PFSK-1 (cell line): Measurements from ENCODE around the gene GTSF1L.

Experiments
- FOXP2 ChIP-seq: optimal IDR thresholded peaks from 2 replicates; pipeline ENCODE3; 2011; ENCODE audit warnings: borderline replicate concordance, control low read depth, inconsistent platforms; ENCODE audit not compliant: insufficient read depth; ENCODE audit errors: extremely low read length, extremely low read depth
- POLR2AphosphoS5 ChIP-seq: IDR thresholded peaks from 2 replicates; pipeline ENCODE4 v1.6.1; 2012; ENCODE audit warnings: low read depth, mild to moderate bottlenecking, control low read depth, low read length, moderate library complexity
- SIN3A ChIP-seq: IDR thresholded peaks from 2 replicates; pipeline ENCODE4 v1.6.1; 2012; ENCODE audit warnings: mild to moderate bottlenecking, low read length, moderate library complexity, borderline replicate concordance; ENCODE audit not compliant: insufficient read depth
- TAF1 ChIP-seq: IDR thresholded peaks from 2 replicates; pipeline ENCODE4 v1.6.1; 2012; ENCODE audit warnings: low read length, control low read depth, borderline replicate concordance; ENCODE audit not compliant: insufficient read depth
- TF ChIP-seq, protein P1 (sequence below), 2 experiments: IDR thresholded peaks; 2 replicates each; pipeline versions ENCODE4 v1.6.1 to v1.8.0; 2011 to 2012; ENCODE audit warnings: low read depth in 2 of 2, low read length in 2 of 2, control low read depth in 1 of 2, inconsistent platforms in 1 of 2, mild to moderate bottlenecking in 1 of 2, moderate library complexity in 1 of 2; ENCODE audit not compliant: insufficient read depth in 1 of 2

GTSF1L gene

DNA sequence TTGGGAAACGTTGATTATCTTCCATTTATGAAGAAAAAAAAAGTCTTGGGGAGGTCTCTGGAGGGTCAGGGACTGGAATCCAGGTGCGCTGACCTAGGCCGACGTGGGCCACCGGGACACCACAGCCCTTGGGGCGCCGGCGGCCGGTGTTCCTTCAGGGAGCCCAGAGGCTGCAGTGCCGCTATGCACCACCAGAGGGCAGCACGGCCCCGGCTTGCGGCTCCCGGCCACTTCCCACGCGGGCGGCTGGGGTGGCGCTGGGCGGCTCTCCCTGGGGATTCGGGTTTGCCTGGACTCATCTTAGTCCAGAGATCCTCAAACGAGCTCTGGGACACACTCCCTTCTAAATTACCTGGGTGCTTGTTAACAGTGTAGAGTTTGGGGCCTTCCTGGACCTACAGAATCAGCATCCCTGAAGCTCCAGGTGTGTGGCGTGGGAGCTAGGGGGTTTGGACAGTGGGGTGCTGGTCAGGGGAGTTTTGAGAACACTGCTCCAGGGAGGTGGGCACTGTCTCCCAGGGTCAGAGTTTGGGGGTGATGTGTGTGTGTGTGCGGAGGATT lies 23.0 kb upstream of the GTSF1L start:
- TF ChIP-seq SIN3A: no peak

DNA sequence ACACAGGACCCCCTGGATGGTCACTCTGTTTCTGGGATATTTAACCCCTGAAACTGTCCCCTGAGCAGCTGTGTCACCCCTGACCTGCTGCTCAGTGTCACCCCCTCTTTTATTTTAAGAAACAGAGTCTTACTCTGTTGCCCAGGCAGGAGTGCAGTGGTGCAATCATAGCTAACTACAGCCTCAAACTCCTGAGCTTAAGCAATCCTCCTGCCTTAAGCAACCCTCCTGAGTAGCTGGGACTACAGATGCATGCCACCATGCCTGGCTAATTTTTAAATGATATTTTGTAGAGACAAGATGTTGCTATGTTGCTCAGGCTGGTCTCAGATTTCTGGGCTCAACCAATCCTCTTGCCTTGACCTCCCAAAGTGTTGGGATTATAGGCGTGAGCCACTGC lies 21.5 kb upstream of the GTSF1L start:
- TF ChIP-seq, protein P1, sequence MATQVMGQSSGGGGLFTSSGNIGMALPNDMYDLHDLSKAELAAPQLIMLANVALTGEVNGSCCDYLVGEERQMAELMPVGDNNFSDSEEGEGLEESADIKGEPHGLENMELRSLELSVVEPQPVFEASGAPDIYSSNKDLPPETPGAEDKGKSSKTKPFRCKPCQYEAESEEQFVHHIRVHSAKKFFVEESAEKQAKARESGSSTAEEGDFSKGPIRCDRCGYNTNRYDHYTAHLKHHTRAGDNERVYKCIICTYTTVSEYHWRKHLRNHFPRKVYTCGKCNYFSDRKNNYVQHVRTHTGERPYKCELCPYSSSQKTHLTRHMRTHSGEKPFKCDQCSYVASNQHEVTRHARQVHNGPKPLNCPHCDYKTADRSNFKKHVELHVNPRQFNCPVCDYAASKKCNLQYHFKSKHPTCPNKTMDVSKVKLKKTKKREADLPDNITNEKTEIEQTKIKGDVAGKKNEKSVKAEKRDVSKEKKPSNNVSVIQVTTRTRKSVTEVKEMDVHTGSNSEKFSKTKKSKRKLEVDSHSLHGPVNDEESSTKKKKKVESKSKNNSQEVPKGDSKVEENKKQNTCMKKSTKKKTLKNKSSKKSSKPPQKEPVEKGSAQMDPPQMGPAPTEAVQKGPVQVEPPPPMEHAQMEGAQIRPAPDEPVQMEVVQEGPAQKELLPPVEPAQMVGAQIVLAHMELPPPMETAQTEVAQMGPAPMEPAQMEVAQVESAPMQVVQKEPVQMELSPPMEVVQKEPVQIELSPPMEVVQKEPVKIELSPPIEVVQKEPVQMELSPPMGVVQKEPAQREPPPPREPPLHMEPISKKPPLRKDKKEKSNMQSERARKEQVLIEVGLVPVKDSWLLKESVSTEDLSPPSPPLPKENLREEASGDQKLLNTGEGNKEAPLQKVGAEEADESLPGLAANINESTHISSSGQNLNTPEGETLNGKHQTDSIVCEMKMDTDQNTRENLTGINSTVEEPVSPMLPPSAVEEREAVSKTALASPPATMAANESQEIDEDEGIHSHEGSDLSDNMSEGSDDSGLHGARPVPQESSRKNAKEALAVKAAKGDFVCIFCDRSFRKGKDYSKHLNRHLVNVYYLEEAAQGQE (IDR thresholded peaks at IDR 0.05; ENCODE audit: insufficient read depth in 1 of 2, low read depth in 2 of 2, low read length in 2 of 2): no peak
- no peak for TF ChIP-seq SIN3A
- TF ChIP-seq POLR2AphosphoS5: no peak
- TF ChIP-seq TAF1: no peak
- TF ChIP-seq FOXP2: no peak

DNA sequence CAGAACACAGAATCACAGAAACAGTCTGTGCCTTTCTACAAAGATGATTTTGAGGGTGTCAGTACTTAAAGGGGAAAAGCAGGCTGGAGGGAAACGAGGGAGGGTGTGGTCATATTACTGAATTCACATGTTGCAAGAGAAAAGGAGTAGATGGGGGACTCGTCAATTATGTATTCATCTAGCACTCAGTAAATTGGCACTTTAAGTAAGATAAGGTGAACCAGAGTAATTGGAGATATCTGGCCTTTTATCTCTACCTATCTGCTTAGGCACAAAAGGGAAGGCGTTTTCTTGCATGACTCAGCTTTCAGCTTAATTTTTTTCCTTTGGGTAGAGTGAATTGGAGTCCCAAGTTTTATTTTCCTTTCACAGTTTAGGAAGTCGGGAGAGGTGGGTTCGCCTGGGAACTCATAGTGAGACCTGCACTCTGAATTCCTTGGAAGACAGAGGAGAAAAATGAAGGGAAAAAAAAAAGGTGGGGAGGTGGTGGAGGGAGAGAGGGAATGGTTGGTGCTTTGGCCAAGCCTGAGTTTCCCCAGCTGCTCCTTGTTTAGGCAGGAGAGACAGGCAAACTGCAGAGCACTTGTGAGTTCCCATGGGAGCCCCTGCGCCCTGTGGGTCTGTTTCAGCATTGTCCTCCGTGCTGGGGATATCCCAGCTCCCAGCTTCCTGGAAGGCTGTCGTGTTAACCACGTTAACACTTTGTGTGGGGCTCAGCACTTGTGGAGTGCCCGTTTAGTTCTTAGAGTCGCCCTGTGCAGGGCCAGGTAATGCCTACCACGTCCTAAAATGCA lies 19.7 kb upstream of the GTSF1L start:
- TF ChIP-seq, protein P1 (IDR thresholded peaks at IDR 0.05; ENCODE audit: insufficient read depth in 1 of 2, low read depth in 2 of 2, low read length in 2 of 2): no peak
- no peak for TF ChIP-seq FOXP2
- no peak for TF ChIP-seq POLR2AphosphoS5
- no peak for TF ChIP-seq SIN3A
- TF ChIP-seq TAF1: no peak

DNA sequence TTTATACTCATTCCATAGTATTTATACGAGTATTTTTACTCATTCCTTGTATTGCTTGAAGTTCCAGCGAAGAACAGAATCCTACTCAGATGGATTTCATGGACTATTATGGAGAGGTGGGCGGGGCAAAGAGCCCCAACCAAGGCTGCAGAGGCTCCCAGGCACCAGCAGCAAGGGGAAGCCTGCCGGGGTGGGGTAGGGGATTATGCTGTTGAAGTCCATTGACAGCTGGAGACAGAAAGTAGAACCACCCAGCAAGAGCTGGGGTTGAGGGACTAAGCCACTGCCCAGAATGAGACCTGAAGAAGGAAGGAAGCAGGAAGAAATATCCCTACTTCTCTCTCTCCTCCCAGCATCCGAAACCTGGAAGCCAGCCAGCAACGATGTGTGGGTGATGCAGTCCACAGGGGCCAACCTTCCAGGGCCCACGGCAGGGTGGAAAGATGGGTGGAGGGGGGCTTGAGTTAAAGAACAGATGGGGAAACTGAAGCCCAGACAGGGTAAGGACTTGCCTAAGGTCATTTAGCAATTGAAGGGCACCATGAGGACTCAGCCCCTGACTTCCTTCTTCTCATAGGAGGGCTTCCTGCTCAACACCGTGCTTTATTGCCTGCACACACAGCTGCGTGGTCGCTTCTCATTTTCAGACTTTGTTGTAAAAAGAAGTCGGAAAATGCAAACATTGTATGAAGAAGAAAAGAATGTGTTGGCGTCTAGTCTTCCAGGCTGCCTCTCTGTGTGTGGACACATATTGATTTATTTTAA lies 18.3 kb upstream of the GTSF1L start:
- TF ChIP-seq TAF1 (no peak), FOXP2 (no peak), POLR2AphosphoS5 (no peak), SIN3A (no peak)
- TF ChIP-seq, protein P1 (IDR thresholded peaks at IDR 0.05; ENCODE audit: insufficient read depth in 1 of 2, low read depth in 2 of 2, low read length in 2 of 2): no peak

DNA sequence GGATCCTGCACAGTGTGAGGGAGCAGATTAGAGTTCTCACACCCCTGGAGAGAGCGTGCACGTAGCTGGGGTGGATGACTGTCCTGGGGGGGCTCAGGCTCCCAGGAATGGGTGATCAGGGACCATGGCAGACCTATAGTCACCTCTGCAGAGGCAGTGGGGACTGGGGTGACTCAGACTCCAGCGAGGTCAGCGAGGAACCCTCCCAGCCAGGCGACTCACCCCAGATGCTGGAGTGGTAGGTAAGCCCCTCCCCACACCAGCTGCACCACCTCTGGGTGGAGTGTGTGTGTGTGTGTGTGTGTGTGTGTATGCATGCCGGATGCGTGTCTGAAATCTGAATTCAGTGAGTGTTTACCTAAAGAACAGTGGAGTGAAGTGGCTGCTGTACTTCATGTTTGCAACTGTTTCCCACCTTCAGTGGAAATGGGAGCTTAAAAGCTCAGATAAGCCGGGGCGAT lies 17.4 kb upstream of the GTSF1L start:
- TF ChIP-seq TAF1 (no peak), SIN3A (no peak), FOXP2 (no peak), POLR2AphosphoS5 (no peak)
- TF ChIP-seq, protein P1 (IDR thresholded peaks at IDR 0.05; ENCODE audit: insufficient read depth in 1 of 2, low read depth in 2 of 2, low read length in 2 of 2): no peak
